HL-60 (cell line): ENCODE measurements around the gene CACFD1.

Experiments
- DNase-seq, 2 experiments: peaks; one replicate each; pipeline ENCODE4 v3.0.0-alpha.2; 2010 to 2020; ENCODE audit warnings: low read depth in 1 of 2, low spot score in 1 of 2
- H3K27ac ChIP-seq: fragments of 250-450 bp; sonication (Bioruptor Pico); replicated peaks from 2 replicates; pipeline ENCODE4 v1.5.1; 2020; ENCODE audit warnings: mild to moderate bottlenecking, moderate library complexity
- H3K27me3 ChIP-seq: fragments of 250-450 bp; sonication (Bioruptor Pico); 2 replicates; pipeline ENCODE4 v1.5.1; 2021; ENCODE audit warnings: mild to moderate bottlenecking, moderate library complexity; ENCODE audit not compliant: insufficient read depth, poor library complexity, severe bottlenecking
- H3K4me3 ChIP-seq: replicated peaks from 2 replicates; pipeline ENCODE4 v1.5.1; 2011; ENCODE audit warnings: mild to moderate bottlenecking, control low read depth, low read length; ENCODE audit not compliant: insufficient read depth
- GABPA ChIP-seq: IDR thresholded peaks from 2 replicates; pipeline ENCODE4 v1.6.1; 2012; ENCODE audit warnings: low read depth
- POLR2AphosphoS5 ChIP-seq: IDR thresholded peaks from 2 replicates; pipeline ENCODE4 v1.6.1; 2012; ENCODE audit warnings: low read depth
- SPI1 ChIP-seq: IDR thresholded peaks from 2 replicates; pipeline ENCODE4 v1.6.1; 2012; ENCODE audit warnings: low read depth, mild to moderate bottlenecking, borderline replicate concordance
- TF ChIP-seq, protein P1 (sequence below): IDR thresholded peaks from 2 replicates; pipeline ENCODE4 v1.6.1; 2012; ENCODE audit warnings: low read depth; ENCODE audit not compliant: insufficient replicate concordance
- TF ChIP-seq, protein P2 (sequence below): IDR thresholded peaks from one replicate; pipeline ENCODE4 v1.5.1; 2011; ENCODE audit warnings: low read length, control low read depth, inconsistent platforms; ENCODE audit not compliant: insufficient read depth

The CACFD1 gene

DNA sequence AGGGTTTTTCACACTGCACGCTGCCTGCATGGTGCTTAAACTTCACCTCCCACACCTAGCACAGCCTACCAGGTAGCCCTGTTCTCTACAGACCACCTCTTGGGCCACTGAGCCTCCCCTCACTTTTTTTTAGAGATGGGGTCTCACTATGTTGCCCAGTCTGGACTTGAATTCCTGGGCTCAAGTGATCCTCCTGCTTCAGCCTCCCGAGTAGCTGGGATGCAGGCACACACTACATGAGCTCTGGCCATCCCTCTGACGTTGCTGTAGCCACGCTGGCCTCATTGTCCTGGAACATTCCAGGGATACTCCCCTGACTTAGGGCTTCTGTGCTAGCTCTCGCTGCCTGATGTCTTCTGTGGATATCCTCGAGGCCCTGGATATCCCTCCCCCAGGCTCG is 7.2 kb upstream of the CACFD1 start:
- TF ChIP-seq POLR2AphosphoS5 (no peak), GABPA (no peak), SPI1 (no peak)
- TF ChIP-seq, protein P1, sequence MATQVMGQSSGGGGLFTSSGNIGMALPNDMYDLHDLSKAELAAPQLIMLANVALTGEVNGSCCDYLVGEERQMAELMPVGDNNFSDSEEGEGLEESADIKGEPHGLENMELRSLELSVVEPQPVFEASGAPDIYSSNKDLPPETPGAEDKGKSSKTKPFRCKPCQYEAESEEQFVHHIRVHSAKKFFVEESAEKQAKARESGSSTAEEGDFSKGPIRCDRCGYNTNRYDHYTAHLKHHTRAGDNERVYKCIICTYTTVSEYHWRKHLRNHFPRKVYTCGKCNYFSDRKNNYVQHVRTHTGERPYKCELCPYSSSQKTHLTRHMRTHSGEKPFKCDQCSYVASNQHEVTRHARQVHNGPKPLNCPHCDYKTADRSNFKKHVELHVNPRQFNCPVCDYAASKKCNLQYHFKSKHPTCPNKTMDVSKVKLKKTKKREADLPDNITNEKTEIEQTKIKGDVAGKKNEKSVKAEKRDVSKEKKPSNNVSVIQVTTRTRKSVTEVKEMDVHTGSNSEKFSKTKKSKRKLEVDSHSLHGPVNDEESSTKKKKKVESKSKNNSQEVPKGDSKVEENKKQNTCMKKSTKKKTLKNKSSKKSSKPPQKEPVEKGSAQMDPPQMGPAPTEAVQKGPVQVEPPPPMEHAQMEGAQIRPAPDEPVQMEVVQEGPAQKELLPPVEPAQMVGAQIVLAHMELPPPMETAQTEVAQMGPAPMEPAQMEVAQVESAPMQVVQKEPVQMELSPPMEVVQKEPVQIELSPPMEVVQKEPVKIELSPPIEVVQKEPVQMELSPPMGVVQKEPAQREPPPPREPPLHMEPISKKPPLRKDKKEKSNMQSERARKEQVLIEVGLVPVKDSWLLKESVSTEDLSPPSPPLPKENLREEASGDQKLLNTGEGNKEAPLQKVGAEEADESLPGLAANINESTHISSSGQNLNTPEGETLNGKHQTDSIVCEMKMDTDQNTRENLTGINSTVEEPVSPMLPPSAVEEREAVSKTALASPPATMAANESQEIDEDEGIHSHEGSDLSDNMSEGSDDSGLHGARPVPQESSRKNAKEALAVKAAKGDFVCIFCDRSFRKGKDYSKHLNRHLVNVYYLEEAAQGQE, result no peak
- TF ChIP-seq, protein P2, sequence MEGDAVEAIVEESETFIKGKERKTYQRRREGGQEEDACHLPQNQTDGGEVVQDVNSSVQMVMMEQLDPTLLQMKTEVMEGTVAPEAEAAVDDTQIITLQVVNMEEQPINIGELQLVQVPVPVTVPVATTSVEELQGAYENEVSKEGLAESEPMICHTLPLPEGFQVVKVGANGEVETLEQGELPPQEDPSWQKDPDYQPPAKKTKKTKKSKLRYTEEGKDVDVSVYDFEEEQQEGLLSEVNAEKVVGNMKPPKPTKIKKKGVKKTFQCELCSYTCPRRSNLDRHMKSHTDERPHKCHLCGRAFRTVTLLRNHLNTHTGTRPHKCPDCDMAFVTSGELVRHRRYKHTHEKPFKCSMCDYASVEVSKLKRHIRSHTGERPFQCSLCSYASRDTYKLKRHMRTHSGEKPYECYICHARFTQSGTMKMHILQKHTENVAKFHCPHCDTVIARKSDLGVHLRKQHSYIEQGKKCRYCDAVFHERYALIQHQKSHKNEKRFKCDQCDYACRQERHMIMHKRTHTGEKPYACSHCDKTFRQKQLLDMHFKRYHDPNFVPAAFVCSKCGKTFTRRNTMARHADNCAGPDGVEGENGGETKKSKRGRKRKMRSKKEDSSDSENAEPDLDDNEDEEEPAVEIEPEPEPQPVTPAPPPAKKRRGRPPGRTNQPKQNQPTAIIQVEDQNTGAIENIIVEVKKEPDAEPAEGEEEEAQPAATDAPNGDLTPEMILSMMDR, result no peak
- Histone ChIP-seq H3K27ac (no peak overlapping the region), H3K27me3 (no peaks in the 10 kb centered on the region), H3K4me3 (no peak overlapping the region)
- DNase-seq, result no peak

DNA sequence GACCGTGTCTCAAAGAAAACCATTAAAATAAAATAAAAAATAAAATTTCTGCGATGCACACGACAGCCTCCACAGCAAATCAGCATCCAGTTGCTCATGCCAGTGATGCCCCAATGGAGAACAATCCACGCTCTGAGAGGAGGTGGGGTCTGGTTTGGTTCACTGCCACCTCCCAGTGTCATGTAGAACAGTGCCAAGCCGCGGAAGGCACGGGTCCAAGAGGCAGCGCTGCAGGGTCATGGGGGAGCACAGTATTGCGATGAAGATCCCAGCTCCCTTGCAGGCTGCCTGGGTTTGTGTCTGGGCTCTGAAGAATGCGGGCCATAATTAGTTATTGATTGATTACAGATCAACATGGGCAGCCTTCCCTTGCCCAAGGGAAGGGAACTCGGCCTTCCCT is 6.1 kb upstream of the CACFD1 start:
- TF ChIP-seq, protein P1, result no peak
- TF ChIP-seq, protein P2, result no peak
- no peak for TF ChIP-seq SPI1
- TF ChIP-seq POLR2AphosphoS5, result no peak
- no peak for TF ChIP-seq GABPA
- no peak for DNase-seq
- no peaks in the 10 kb centered on the region for H3K27me3 ChIP-seq
- H3K4me3 ChIP-seq, result no peak overlapping the region
- H3K27ac ChIP-seq, result no peak overlapping the region

DNA sequence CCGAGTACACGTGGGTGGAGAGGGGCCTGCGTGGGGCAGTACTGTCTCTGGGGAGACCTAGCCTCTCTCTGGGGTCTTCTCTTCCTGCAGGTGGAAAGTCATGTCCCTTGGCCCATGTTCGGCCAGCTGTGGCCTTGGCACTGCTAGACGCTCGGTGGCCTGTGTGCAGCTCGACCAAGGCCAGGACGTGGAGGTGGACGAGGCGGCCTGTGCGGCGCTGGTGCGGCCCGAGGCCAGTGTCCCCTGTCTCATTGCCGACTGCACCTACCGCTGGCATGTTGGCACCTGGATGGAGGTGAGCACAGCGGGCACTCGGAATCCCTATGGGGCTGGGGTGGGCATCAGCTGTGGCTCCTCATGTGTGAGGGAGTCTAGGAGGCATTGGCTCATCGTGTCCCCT is 5.5 kb upstream of the CACFD1 start:
- no peak overlapping the region for H3K27ac ChIP-seq
- no peak for DNase-seq
- TF ChIP-seq, protein P2, result no peak
- TF ChIP-seq SPI1, result no peak
- no peak for TF ChIP-seq GABPA
- H3K27me3 ChIP-seq, result peaks cover 5% of the 10 kb centered on the region
- H3K4me3 ChIP-seq, result no peak overlapping the region

DNA sequence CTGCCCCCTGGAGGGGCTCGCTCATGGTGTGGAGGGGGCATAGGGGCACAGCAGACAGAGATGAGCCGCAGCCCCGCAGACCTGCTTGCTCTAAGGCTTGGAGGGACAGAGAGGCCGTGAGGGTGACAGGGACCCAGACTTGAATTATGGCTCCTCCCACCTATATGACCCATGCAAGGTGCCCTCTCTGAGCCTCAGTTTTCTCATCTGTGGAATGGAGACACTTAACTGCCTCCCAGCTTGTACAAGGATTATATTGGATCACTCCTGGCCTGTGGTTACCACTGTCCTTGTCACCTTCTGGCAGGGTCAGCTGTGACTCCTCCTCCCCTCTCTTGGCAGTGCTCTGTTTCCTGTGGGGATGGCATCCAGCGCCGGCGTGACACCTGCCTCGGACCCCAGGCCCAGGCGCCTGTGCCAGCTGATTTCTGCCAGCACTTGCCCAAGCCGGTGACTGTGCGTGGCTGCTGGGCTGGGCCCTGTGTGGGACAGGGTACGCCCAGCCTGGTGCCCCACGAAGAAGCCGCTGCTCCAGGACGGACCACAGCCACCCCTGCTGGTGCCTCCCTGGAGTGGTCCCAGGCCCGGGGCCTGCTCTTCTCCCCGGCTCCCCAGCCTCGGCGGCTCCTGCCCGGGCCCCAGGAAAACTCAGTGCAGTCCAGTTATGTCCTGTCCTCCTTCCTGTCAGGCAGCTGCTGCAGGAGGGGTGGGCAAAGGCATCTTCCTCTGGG is 4.7 kb upstream of the CACFD1 start:
- no peak for DNase-seq
- Histone ChIP-seq H3K27me3 (peaks cover 5% of the 10 kb centered on the region), H3K4me3 (no peak overlapping the region)

More for the DNA sequence above, 4.7 kb upstream of the CACFD1 start:
- no peak overlapping the region for H3K27ac ChIP-seq
- TF ChIP-seq POLR2AphosphoS5 (no peak), GABPA (no peak), SPI1 (no peak)
- TF ChIP-seq, protein P2, result no peak
- TF ChIP-seq, protein P1, result no peak
